Stimulated activated CD4-positive, alpha-beta T cell treated with anti-CD3 and anti-CD28 coated beads, TNF-alpha, amount 100 ng/mL, for 48 hours (primary cell): ENCODE data around the gene ZNF488.

Experiments
- DNase-seq, 3 donors: peaks; one replicate each; pipeline ENCODE4 v3.0.0-alpha.2; 2020; ENCODE audit warnings: low read depth in 3 of 3

The ZNF488 gene

GRCh38 chr10:47381427-47382379, 2.4 kb downstream of the ZNF488 start:
- DNase-seq: no peak

- DNase-seq: no peak
Measured at GRCh38 chr10:47381103-47381395, 3.0 kb downstream of the ZNF488 start.

- no peak for DNase-seq
Measured at GRCh38 chr10:47380341-47381102, 3.6 kb downstream of the ZNF488 start.

- no peak for DNase-seq
Measured at GRCh38 chr10:47379901-47380300, 4.2 kb downstream of the ZNF488 start.

- no peak for DNase-seq
Measured at GRCh38 chr10:47379445-47379785, 4.7 kb downstream of the ZNF488 start.

GRCh38 chr10:47378606-47379444, 5.3 kb downstream of the ZNF488 start:
- no peak for DNase-seq

- DNase-seq: no peak
Measured at GRCh38 chr10:47378183-47378510, 5.9 kb downstream of the ZNF488 start.

GRCh38 chr10:47376522-47377220, 7.4 kb downstream of the ZNF488 start:
- DNase-seq: no peak

GRCh38 chr10:47374611-47375536, 9.2 kb downstream of the ZNF488 start:
- no peak for DNase-seq

- no peak for DNase-seq
Measured at GRCh38 chr10:47372726-47373125, 11.4 kb downstream of the ZNF488 start.

- DNase-seq: no peak
Measured at GRCh38 chr10:47371629-47372485, 12.2 kb downstream of the ZNF488 start.

GRCh38 chr10:47370878-47371277, 13.2 kb downstream of the ZNF488 start:
- DNase-seq: no peak

GRCh38 chr10:47370015-47370767, 13.9 kb downstream of the ZNF488 start:
- DNase-seq: no peak

GRCh38 chr10:47369251-47369894, 14.7 kb downstream of the ZNF488 start:
- DNase-seq: no peak

- DNase-seq: no peak
Measured at GRCh38 chr10:47368431-47369180, 15.5 kb downstream of the ZNF488 start.

- DNase-seq: no peak
Measured at GRCh38 chr10:47367646-47368045, 16.4 kb downstream of the ZNF488 start.

- DNase-seq: no peak
Measured at GRCh38 chr10:47366731-47367460, 17.2 kb downstream of the ZNF488 start.
